AG10803 (cell line): ENCODE results near the gene SNAP29.
"Not testable (repeated sequence)": the region's sequence is repeated elsewhere in the genome, so short reads cannot be mapped to it uniquely, and the experiment has no call there.

Experiments
- DNase-seq: peaks from one replicate; pipeline ENCODE4 v3.0.0; 2010; ENCODE audit warnings: low read depth
- H3K4me3 ChIP-seq: 2 replicates; pipeline ENCODE4 v1.5.1; 2011; ENCODE audit warnings: mild to moderate bottlenecking, low read length, control low read depth
- CTCF ChIP-seq: conservative IDR thresholded peaks from 2 replicates; pipeline ENCODE4 v1.5.1; 2011; ENCODE audit warnings: mild to moderate bottlenecking, low read length, control low read depth, inconsistent platforms

The SNAP29 gene

GRCh38 chr22:20903093-20903492, 44.3 kb downstream of the SNAP29 start:
- no peak for DNase-seq
- H3K4me3 ChIP-seq, result no peak overlapping the region
- TF ChIP-seq CTCF, result no peak

DNA sequence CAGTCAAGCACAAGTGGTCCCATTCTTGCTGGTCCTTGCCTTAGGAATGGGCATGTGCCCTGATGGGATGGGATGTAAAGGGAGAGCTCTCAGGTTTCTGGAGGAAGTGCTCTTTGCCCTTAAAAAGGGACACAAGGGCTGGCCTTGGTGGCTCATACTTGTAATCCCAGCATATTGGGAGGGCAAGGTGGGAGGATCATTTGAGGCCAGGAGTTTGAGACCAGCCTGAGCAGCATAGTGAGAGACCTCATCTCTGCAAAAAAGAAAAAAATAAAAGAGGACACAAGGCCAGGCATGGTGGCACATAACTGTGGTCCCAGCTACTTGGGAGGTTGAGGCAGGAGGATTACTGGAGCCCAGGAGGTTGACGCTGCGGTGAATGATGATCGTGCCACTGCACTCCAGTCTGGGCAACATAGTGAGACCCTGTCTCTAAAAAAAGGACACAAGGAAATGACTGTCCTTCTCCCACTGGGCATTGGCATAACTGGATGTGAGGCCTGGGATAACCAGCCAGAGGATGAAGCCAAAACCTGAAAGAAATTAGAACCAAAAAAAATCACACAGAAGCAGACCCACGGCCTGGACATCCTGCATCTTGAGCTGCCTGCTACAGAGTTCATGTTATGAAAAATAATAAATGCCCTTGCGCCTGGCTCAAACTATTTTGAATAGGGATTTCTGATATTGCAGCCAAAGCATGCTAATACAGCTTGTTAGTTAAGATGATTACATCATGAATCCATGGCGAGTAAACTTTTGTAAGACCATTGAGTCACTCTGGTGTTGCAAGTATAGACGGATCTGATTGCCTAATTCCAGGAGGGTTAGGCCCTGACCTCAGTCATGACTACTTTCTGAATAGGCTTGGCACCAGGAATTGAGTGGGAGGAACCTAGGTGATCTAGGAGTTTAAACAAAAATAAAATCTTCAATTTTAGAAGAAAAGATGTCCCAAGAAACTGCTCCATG, 45.5 kb downstream of the SNAP29 start:
- no peak overlapping the region for H3K4me3 ChIP-seq
- peak; percentile 97 for DNase-seq
- no peak for TF ChIP-seq CTCF

DNA sequence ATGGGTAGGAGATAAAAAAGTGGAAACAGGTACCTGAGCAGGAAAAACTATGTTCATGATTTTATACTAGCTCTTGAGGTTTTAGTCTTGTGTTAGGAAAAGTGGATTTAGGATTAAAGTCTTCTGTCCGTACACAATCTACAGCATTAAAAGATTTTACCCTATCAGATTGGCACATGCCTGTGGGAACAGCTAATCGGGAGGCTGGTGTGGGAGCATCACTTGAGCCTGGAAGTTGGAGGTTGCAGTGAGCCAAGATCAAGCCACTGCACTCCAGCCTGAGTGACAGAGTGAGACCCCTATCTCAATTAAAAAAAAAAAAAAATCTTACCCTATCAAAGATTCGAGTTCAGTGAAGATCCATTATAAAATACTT, 46.2 kb downstream of the SNAP29 start:
- H3K4me3 ChIP-seq, result no peak overlapping the region
- no peak for TF ChIP-seq CTCF
- no peak for DNase-seq

DNA sequence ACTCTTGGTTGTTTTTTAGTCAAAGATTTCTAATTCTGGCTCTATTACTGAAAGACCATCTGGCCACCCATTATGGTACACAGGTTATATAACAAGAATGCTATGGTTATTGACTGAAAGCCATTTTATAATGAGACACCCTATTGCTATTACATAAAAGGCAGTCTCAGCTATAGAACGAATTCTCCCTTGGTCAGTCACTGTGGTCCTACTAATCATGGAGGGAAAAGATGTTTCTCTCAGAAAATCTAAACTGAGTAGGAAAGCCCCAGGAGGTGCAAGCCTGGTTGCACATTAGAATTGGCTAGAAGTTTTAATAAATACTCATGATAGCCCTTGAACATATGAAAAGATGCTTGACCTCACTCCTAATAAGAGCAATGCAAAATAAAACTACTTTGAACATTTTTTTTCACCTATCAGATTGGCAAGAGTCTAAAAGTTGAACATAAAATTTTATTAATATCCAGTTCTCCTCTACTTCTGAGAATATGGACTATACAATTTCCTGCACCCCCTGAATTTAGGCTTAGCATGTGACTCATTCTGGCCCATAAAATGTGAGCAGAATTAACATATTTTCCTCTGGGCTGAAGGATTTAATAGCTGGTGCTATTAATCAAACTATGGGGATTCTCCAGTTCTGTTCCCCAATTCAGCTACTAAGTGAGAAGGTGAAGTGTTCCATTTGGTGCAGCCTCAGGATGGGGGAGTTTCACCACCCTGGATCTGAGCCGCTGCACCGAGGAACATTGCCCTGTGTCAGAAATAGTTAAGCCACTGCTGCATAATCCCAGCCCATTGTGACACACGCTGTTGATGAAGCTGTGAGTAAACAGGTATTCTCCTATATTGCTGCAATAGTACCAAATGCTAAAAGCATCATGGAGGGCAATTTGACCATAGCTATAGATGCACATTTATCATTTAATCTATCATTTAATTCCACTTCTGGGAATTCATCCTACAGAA, 46.9 kb downstream of the SNAP29 start:
- no peak overlapping the region for H3K4me3 ChIP-seq
- DNase-seq, result no peak
- TF ChIP-seq CTCF, result no peak

- TF ChIP-seq CTCF, result no peak
- no peak for DNase-seq
- H3K4me3 ChIP-seq, result no peak overlapping the region
Observed at GRCh38 chr22:20906387-20906767, 47.6 kb downstream of the SNAP29 start.

GRCh38 chr22:20908717-20909116, 49.9 kb downstream of the SNAP29 start:
- not testable (repeated sequence) for DNase-seq, H3K4me3 ChIP-seq

- no peak overlapping the region for H3K4me3 ChIP-seq
- no peak for DNase-seq
- no peak for TF ChIP-seq CTCF
Observed at GRCh38 chr22:20909543-20910303, 50.9 kb downstream of the SNAP29 start.
